ENCODE results near the gene CFAP77. TPM values are rescaled to one million over a fixed set of nuclear protein-coding genes. Genes with fewer than 3 reads are reported as not detected.

Gene CFAP77
- total RNA-seq, 3 donors from 2014 or later, result not detected

GRCh38 chr9:132494857-132495256, 84.8 kb downstream of the CFAP77 start:
- DNase-seq (ENCODE audit: low spot score in 2 of 2), result no peak
- Histone ChIP-seq H3K9me3 (no peaks in the 10 kb centered on the region), H3K27me3 (peaks cover 0 to 16% of the 10 kb centered on the region in 2 donors), H3K4me3 (no peak overlapping the region), H3K36me3 (no peaks in the 10 kb centered on the region), H3K27ac (no peak overlapping the region), H3K4me1 (no peaks in the 10 kb centered on the region)
- no peak for TF ChIP-seq POLR2AphosphoS5 (IDR thresholded peaks at IDR 0.05)
- no peak for TF ChIP-seq POLR2A (IDR thresholded peaks at IDR 0.05)
- no peak for TF ChIP-seq CTCF (IDR thresholded peaks at IDR 0.05)
- intact Hi-C loops (cut with DNase I; ENCODE audit: low total_unique reads), result no loop called here

- DNase-seq (ENCODE audit: low spot score in 2 of 2), result no peak
- H3K27me3 ChIP-seq, result peaks cover 0 to 17% of the 10 kb centered on the region in 2 donors
- no peaks in the 10 kb centered on the region for H3K9me3 ChIP-seq
- no peak overlapping the region for H3K27ac ChIP-seq
- TF ChIP-seq CTCF (IDR thresholded peaks at IDR 0.05) (no peak), POLR2A (IDR thresholded peaks at IDR 0.05) (no peak), POLR2AphosphoS5 (IDR thresholded peaks at IDR 0.05) (no peak)
- H3K4me3 ChIP-seq, result no peak overlapping the region
- H3K4me1 ChIP-seq, result no peaks in the 10 kb centered on the region
- intact Hi-C loops (cut with DNase I; ENCODE audit: low total_unique reads), result no loop called here
- no peaks in the 10 kb centered on the region for H3K36me3 ChIP-seq
Observed at GRCh38 chr9:132497731-132498130, 87.7 kb downstream of the CFAP77 start.

GRCh38 chr9:132498531-132499210, 88.7 kb downstream of the CFAP77 start:
- peaks cover 0 to 22% of the 10 kb centered on the region in 2 donors for H3K27me3 ChIP-seq
- no peak for DNase-seq (ENCODE audit: low spot score in 2 of 2)
- no peaks in the 10 kb centered on the region for H3K4me1 ChIP-seq
- H3K9me3 ChIP-seq, result no peaks in the 10 kb centered on the region
- intact Hi-C loops (cut with DNase I; ENCODE audit: low total_unique reads), result no loop called here
- no peak for TF ChIP-seq CTCF (IDR thresholded peaks at IDR 0.05)
- no peak for TF ChIP-seq POLR2AphosphoS5 (IDR thresholded peaks at IDR 0.05)
- TF ChIP-seq POLR2A (IDR thresholded peaks at IDR 0.05), result no peak
- H3K27ac ChIP-seq, result no peak overlapping the region
- no peaks in the 10 kb centered on the region for H3K36me3 ChIP-seq
- no peak overlapping the region for H3K4me3 ChIP-seq

GRCh38 chr9:132499251-132499650, 89.2 kb downstream of the CFAP77 start:
- TF ChIP-seq CTCF (IDR thresholded peaks at IDR 0.05) (no peak), POLR2A (IDR thresholded peaks at IDR 0.05) (no peak), POLR2AphosphoS5 (IDR thresholded peaks at IDR 0.05) (no peak)
- H3K36me3 ChIP-seq, result no peaks in the 10 kb centered on the region
- DNase-seq (ENCODE audit: low spot score in 2 of 2), result no peak
- no peak overlapping the region for H3K4me3 ChIP-seq
- no peaks in the 10 kb centered on the region for H3K4me1 ChIP-seq
- H3K9me3 ChIP-seq, result no peaks in the 10 kb centered on the region
- no peak overlapping the region for H3K27ac ChIP-seq
- peaks cover 0 to 20% of the 10 kb centered on the region in 2 donors for H3K27me3 ChIP-seq
- intact Hi-C loops (cut with DNase I; ENCODE audit: low total_unique reads), result no loop called here

- Histone ChIP-seq H3K27ac (no peak overlapping the region), H3K4me3 (no peak overlapping the region), H3K36me3 (no peaks in the 10 kb centered on the region), H3K27me3 (peaks cover 0 to 23% of the 10 kb centered on the region in 2 donors), H3K4me1 (no peaks in the 10 kb centered on the region), H3K9me3 (no peaks in the 10 kb centered on the region)
- intact Hi-C loops (cut with DNase I; ENCODE audit: low total_unique reads), result no loop called here
- TF ChIP-seq CTCF (IDR thresholded peaks at IDR 0.05), result no peak
- TF ChIP-seq POLR2AphosphoS5 (IDR thresholded peaks at IDR 0.05), result no peak
- TF ChIP-seq POLR2A (IDR thresholded peaks at IDR 0.05), result no peak
- no peak for DNase-seq (ENCODE audit: low spot score in 2 of 2)
Observed at GRCh38 chr9:132500193-132500592, 90.2 kb downstream of the CFAP77 start.

Measured in breast epithelium (tissue), 4 donors.